GM18858 (cell line): ENCODE data around the gene CDK10.

ENCODE experiments used
- ATAC-seq: cut with Tn5 transposase; IDR thresholded peaks from one replicate; pipeline ENCODE4 v1.9.1; 2021; ENCODE audit not compliant: unreplicated experiment

The CDK10 gene

DNA sequence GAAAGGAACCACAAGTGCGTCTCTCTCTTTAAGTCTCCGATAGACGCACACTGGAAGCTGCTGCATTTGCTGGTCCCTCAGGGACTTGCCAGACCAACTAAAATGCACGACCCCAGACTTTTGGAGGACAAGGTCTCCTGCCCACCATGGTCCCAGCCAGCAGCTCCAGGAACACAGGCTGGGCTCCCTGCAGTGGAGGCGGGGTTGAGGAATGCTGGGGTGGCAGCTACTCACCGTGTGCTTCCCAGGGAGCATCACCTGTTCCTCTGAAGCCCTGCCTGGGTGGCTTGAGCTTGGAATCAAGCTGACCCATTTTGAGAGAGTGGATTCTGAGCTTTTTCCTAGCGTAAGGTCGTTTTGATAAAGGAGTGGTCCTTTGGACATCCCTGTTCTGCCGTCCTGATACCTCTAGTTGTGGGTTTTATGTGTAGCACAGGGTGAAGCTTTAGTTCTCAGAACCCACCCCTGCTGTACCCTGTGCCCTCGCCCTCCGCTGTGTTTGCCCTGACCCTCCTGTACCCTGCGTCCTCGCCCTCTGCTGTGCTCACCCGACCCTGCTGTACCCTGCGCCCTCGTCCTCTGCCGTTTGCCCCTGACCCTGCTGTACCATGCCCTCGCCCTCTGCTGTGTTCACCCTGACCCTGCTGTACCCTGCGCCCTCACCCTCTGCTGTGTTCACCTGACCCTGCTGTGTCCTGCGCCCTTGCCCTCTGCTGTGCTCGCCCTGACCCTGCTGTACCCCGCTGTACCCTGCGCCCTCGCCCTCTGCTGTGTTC is 45.8 kb downstream of the CDK10 start:
- no peak for ATAC-seq

DNA sequence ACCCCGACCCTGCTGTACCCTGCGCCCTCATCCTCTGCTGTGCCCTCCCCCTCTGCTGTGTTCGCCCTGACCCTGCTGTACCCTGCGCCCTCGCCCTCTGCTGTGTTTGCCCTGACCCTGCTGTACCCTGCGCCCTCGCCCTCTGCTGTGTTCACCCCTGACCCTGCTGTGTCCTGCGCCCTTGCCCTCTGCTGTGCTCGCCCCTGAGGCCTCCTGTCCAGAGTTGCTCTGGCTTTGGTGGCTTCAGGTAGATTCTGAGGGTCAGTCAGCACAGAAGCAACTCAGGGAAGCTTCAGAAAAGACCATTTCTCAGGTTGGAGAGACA is 46.4 kb downstream of the CDK10 start:
- no peak for ATAC-seq

DNA sequence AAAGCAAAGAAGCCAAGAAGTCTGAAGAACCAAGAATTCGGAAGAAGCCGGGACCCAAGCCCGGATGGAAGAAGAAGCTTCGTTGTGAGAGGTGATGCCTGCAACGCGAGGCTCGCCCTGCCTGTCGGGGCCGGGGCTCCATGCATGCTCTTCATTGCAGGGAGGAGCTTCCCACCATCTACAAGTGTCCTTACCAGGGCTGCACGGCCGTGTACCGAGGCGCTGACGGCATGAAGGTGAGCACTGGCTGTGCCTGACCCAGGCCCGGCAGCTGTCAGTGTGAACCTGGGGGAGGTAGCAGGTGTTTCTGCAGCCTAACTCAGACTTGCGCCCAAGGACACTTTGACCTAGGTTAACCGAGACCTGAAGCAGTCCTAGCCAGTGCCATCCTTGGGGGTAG is 46.8 kb downstream of the CDK10 start:
- ATAC-seq: no peak

DNA sequence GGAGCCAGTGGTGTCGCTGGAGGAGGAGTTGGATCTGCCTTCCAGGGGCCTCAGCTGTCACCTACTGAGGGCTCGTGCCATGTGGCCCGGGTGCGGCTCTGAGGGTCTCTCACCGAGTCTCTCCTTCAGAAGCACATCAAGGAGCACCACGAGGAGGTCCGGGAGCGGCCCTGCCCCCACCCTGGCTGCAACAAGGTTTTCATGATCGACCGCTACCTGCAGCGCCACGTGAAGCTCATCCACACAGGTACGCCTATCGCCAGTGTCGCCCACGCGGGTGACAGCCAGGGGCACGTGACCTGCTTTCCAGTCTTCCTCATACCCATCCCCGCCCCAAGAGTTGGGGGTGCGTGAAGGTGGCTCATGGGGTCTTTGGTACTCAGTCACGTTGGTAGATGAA is 47.3 kb downstream of the CDK10 start:
- no peak for ATAC-seq

DNA sequence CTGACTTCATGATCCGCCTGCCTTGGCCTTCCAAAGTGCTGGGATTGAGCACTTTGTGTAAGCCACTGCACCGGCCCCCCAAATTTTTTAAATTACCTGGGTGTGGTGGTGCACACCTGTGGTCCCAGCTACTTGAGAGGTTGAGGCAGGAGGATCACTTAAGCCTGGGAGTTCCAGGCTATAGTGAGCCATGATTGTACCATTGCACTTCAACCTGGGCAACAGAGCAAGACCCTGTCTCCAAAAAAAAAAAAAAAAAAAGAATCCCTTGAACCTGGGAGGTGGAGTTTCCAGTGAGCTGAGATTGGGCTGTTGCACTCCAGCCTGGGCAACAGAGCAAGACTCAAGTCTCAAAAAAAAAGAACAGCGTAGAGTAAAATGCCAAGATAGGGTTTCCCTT is 50.1 kb downstream of the CDK10 start:
- no peak for ATAC-seq

DNA sequence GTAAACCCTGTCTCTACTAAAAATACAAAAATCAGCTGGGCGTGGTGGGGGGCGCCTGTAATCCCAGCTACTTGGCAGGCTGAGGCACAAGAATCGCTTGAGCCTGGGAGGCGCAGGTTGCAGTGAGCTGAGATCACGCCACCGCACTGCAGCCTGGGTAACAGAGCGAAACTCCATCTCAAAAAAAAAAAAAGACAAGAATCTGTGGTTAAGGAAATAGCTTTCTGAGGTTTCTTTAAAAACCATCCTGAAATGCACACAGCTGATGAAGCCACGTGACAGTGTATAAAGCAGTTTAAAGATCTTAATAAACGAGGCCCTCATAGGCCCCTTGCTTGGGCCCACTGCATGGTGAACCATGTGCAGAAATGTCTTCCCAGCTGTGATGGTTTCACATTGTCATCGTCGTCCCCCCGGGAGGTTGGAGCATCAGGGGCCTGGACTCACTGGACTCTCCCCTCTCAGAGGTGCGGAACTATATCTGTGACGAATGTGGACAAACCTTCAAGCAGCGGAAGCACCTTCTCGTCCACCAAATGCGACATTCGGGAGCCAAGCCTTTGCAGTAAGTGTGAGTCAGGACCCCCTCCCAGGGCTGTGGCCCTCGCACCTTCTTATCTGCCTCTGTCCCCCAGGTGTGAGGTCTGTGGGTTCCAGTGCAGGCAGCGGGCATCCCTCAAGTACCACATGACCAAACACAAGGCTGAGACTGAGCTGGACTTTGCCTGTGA is 51.0 kb downstream of the CDK10 start:
- ATAC-seq: no peak

DNA sequence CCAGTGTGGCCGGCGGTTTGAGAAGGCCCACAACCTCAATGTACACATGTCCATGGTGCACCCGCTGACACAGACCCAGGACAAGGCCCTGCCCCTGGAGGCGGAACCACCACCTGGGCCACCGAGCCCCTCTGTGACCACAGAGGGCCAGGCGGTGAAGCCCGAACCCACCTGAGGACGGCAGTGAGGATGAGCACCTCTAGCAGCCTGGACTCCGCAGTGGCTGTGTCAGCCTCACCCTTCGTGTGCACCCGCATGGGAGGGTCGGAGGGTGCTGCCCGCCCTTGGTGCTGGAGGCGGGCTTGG is 51.5 kb downstream of the CDK10 start:
- no peak for ATAC-seq

DNA sequence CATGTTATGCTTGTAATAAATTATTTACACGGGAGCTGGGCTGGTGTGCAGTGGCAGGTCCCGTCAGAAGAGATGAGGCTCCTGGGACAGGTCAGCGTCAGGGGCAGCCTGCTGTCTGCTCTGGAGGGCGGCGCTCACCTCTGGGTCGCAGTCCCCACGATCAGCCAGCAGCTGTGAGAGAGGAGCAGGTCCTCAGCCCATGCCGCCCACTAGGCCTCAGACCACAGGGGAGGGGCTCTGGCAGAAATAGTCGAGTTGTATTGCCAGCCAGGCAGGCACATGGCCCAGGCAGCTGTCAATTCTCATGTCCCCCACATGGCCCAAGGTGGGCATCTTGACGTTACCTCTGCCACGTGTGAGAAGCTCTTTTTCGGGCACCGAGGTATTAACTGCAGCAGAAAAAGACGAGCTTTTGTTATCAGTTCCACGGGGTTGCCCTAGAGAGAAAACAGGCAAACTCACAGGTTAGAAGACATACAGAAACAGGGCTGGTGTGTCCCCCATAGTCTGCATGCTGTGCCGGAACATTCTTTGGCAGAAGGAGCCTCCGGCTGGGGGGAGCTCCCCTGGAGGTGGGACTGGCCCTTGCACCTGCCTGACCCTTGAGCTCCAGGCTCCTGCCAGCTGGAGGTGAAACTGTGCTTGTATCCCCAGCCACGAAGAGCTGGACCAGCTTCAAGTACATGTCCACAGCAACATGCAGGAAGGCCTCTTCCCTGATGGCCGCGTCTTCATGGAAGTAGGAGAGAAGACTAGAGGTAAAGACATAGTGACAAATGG is 52.2 kb downstream of the CDK10 start:
- no peak for ATAC-seq

DNA sequence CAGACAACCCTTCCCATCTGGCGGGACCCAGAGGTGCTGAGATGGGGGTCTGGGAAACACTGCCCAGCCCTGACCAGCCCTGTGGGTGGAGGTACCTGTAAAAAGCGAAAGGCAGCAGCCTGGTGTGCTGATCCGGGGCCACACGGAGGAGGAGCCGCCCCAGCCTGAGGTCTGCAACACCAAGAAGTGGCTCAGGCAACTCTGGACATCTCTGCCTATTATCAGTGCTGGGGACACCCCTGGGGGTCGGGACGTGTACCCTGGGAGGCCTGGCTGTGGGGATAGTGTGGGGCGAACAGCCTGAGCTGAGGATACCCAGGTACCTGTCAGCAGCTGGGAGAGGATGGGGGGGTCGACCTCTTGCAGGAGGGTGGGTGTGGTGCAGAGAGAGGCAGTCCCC is 52.9 kb downstream of the CDK10 start:
- no peak for ATAC-seq

DNA sequence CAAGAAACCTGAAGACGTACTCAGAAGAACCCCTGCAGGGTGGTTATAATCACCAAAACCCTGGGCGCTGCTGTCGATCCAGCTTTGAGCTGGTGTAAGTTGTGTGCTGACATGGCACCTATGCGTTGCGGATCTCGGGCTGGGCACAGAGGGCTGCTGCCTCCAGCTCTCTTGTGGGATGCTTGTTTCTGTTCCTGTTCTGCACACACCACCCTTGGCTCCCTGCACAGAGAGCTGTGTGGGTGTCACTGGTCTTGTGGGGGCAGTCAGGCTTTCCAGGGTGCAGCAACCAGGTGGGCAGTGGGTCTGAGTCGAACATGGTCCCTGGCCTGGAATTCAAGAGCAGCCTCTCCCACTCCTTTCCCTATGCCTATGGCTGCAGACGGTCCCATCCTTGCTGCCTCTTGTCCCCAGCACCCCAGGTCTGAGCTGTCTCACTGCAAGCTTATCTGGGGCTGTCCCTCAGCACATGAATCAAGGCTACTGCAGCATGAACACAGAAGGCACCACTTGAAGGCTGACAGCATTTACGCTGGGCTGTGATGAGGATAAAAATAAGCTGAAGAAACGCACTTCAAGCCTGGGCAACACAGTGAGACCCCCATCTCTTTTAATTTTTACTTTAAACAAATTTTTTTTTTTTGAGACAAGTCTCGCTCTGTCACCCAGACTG is 55.0 kb downstream of the CDK10 start:
- no peak for ATAC-seq

DNA sequence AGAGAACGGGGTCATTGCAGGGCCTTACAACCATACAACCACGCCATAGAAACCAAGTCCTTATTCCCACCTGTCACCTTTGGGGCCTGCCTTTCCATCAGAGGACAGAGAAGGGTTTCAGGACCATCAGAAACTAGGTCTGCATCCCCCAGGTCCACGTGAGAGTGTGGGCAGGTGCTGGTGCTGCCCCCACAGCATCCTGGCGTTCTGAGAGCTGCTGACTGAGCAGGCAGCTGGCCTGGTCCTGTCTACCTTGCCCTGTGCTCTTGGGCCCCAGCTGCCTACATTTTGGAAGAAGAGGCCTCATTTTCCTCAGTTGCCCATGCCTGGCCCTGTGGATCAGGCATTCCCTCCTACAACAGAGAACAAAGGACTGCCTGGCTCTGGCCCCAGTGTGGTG is 56.5 kb downstream of the CDK10 start:
- ATAC-seq: no peak

DNA sequence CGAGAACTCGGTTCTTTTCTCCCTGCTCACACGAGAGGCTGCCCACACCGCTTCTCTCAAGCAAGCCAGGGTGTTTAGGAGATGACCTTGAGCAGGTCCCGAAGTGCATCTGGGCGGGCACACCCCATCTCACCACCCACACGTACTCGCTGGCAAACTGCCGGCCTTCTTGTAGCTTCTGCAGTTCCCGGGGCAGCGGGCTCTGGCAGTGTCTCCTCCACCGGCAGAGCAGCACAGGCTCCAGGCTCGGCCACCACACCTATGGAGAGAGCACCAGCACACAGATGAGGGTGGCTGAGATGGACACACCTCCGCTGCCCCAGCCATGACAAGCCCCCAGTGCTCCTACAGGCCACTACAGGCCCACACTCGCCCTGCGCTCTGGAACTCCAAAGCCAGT is 58.3 kb downstream of the CDK10 start:
- no peak for ATAC-seq
